IgD-negative memory B cell (primary cell): Measurements from ENCODE around the gene AKT3. TPM values are rescaled to one million over a fixed set of nuclear protein-coding genes. Genes with fewer than 3 reads are reported as not detected.

ENCODE experiments used
- H3K27ac Mint-ChIP-seq, 3 donors: one replicate each; pipeline ENCODE4 v1.8.0; 2020 to 2022; ENCODE audit warnings: mild to moderate bottlenecking in 3 of 3, mixed read lengths in 3 of 3, moderate library complexity in 1 of 3
- H3K27me3 Mint-ChIP-seq: one replicate; pipeline ENCODE4 v1.8.0; 2021; ENCODE audit warnings: mixed read lengths
- H3K36me3 Mint-ChIP-seq: one replicate; pipeline ENCODE4 v1.8.0; 2020; ENCODE audit warnings: mild to moderate bottlenecking, mixed read lengths
- H3K4me1 Mint-ChIP-seq, 3 donors: one replicate each; pipeline ENCODE4 v1.8.0; 2020 to 2022; ENCODE audit warnings: mixed read lengths in 3 of 3, mild to moderate bottlenecking in 1 of 3
- H3K4me3 Mint-ChIP-seq, 4 donors: one replicate each; pipeline ENCODE4 v1.8.0; 2020 to 2022; ENCODE audit warnings: mild to moderate bottlenecking in 4 of 4, mixed read lengths in 4 of 4, moderate library complexity in 3 of 4
- H3K9me3 Mint-ChIP-seq, 3 donors: one replicate each; pipeline ENCODE4 v1.8.0; 2020 to 2021; ENCODE audit warnings: mixed read lengths in 3 of 3, mild to moderate bottlenecking in 1 of 3
- polyA plus RNA-seq: library from polyadenylated mRNA; unstranded; fragments of 300-500 nt; fragmentation: Illumina TruSeq; gene quantifications from one replicate; pipeline ENCODE4 v1.2.3, GENCODE V29; 2021

The AKT3 gene
- polyA plus RNA-seq, 1 donor from 2014 or later: 1.0 TPM

DNA sequence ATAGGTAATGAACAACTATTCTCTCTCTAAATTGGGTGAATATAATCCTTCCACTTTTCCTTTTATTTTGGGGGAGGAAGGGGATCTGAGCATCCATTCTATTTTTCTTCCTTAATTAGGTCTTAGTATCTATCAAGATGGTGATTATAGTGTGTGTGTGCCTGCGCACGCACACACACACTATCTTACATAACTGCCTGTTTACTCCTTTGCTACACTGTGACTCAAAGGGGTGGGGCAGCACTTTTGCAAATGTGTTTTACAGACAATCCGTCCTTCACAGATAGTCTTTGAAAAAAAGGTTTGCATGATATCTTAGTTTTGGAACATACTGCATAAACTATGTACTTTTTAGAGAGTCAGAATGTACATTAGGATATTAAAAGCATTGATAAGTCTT is 402.7 kb downstream of the AKT3 start:
- H3K4me1 Mint-ChIP-seq: peaks cover 11 to 26% (median 16%) of the 10 kb centered on the region in 3 donors
- no peak overlapping the region for H3K4me3 Mint-ChIP-seq
- no peaks in the 10 kb centered on the region for H3K27me3 Mint-ChIP-seq
- H3K36me3 Mint-ChIP-seq: peaks cover 11% of the 10 kb centered on the region
- no peaks in the 10 kb centered on the region for H3K9me3 Mint-ChIP-seq
- H3K27ac Mint-ChIP-seq: no peak overlapping the region

DNA sequence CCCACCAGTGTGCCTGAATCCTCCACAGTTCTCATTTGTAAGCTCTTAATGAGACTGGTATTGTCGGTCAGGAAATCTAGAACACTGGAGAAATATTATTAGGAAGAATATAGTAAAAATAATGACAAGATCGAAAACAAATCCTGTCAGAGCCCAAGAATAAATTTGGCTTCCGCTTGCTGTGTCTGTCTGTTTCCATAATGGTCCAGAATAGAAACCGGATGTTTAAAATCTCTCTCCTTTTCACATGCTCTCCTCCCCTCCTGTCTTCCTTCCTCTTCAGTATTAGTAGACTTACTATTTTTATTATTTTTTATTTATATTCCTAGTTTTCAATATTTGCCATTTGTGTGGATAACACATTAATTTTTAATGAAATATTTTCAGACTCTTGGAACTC is 406.5 kb downstream of the AKT3 start:
- H3K36me3 Mint-ChIP-seq: peaks cover 10% of the 10 kb centered on the region

DNA sequence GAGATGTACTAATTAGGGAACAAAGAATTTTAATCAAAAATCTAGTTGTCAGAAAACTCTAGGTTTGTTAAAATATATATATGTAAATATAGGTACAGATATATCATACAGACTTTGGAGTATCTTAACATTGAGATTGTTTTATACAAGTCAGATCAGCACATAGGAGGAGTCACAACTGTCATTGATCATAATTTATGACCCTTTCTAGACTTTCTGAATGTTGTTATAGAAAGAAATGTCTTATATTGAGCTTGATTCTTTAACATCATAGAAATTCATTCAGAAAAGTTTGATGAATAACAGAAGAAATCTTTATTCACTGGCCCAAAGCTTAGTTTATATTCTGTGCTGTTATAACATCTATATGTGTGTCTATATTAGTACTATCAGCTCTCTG is 408.4 kb downstream of the AKT3 start:
- Mint-ChIP-seq H3K9me3 (no peaks in the 10 kb centered on the region), H3K4me3 (no peak overlapping the region), H3K36me3 (peaks cover 8% of the 10 kb centered on the region), H3K4me1 (peaks cover 10 to 17% (median 12%) of the 10 kb centered on the region in 3 donors), H3K27me3 (no peaks in the 10 kb centered on the region), H3K27ac (no peak overlapping the region)

More for the DNA sequence above, 406.5 kb downstream of the AKT3 start:
- H3K9me3 Mint-ChIP-seq: no peaks in the 10 kb centered on the region
- H3K4me1 Mint-ChIP-seq: peaks cover 11 to 17% (median 15%) of the 10 kb centered on the region in 3 donors
- H3K27ac Mint-ChIP-seq: peak overlapping the region in 1 of 3 donors; percentile 41
- H3K27me3 Mint-ChIP-seq: no peaks in the 10 kb centered on the region
- peak overlapping the region in 1 of 4 donors; percentile 33 for H3K4me3 Mint-ChIP-seq

DNA sequence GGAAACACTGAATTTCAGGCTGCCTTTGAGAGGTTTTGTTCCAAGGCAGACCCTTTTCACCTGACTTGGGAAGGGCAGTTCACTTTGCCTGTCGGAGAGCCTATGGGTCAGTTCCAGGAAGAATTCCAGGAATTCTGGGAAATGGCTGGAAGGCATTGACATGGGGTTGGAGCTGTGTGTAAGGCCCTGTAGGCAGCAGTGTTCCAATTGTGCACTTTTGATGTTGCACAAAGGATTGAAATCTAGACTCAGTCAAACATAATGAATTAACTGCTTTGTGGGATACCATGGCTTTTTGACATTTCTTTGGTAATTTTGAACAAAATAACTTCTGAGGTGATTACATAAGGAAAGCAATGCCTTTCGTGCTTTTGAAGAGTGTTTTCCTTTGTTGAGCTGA is 409.6 kb downstream of the AKT3 start:
- peaks cover 8% of the 10 kb centered on the region for H3K36me3 Mint-ChIP-seq
- peaks cover 9 to 17% (median 10%) of the 10 kb centered on the region in 3 donors for H3K4me1 Mint-ChIP-seq
- no peak overlapping the region for H3K27ac Mint-ChIP-seq
- H3K9me3 Mint-ChIP-seq: no peaks in the 10 kb centered on the region
- no peak overlapping the region for H3K4me3 Mint-ChIP-seq
- no peaks in the 10 kb centered on the region for H3K27me3 Mint-ChIP-seq

DNA sequence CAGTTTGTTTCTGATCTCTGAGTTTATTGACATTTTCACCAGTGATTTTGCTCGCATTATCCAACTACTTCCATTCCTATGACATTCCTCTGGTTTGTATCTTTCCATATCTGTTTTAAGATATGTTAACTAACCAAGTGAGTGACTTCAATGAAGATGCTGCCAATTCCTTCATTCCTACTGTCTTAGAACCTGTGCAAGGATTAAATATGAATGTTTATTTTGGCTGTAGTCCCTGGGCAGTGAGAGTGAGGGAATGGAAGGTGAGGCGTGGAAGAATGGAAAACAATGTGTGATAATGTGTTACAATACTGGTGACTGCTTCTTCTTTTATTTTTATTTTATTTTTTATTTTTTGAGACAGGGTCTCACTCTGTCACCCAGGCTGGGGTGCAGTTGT is 411.2 kb downstream of the AKT3 start:
- no peaks in the 10 kb centered on the region for H3K9me3 Mint-ChIP-seq
- peaks cover 9 to 17% (median 10%) of the 10 kb centered on the region in 3 donors for H3K4me1 Mint-ChIP-seq
- H3K27ac Mint-ChIP-seq: no peak overlapping the region
- H3K36me3 Mint-ChIP-seq: peaks cover 8% of the 10 kb centered on the region
- H3K4me3 Mint-ChIP-seq: no peak overlapping the region
- H3K27me3 Mint-ChIP-seq: no peaks in the 10 kb centered on the region

Other genes starting within 250 kb of the AKT3 start
- gene ZBTB18, start 201.0 kb upstream of the AKT3 start, polyA plus RNA-seq: 5.9 TPM